Neural progenitor cell (in vitro differentiated cells): Measurements from ENCODE around the gene POU2AF2. TPM values are rescaled to one million over a fixed set of nuclear protein-coding genes. Genes with fewer than 3 reads are reported as not detected.

Experiments
- DNase-seq: peaks from one replicate; pipeline ENCODE4 v3.0.0-alpha.2; 2016; ENCODE audit warnings: low spot score
- H2AFZ ChIP-seq: fragments of 200-600 bp; sonication (generic); replicated peaks from 2 replicates; pipeline ENCODE4 v1.6.1; 2016; ENCODE audit warnings: antibody characterized with exemption
- H3F3A ChIP-seq: fragments of 200-600 bp; sonication (generic); 2 replicates; pipeline ENCODE4 v1.6.1; 2016; ENCODE audit warnings: antibody characterized with exemption, low read depth
- H3K27ac ChIP-seq: fragments of 200-600 bp; sonication (generic); 2 replicates; pipeline ENCODE4 v1.5.1; 2016; ENCODE audit warnings: mild to moderate bottlenecking
- H3K27me3 ChIP-seq: fragments of 200-600 bp; sonication (generic); 2 replicates; pipeline ENCODE4 v1.6.1; 2016; ENCODE audit warnings: mild to moderate bottlenecking, moderate library complexity
- H3K36me3 ChIP-seq: fragments of 200-600 bp; sonication (generic); 2 replicates; pipeline ENCODE4 v1.5.1; 2016
- H3K4me1 ChIP-seq: fragments of 200-600 bp; sonication (generic); 2 replicates; pipeline ENCODE4 v1.6.1; 2016; ENCODE audit warnings: mixed run types
- H3K4me2 ChIP-seq: fragments of 200-600 bp; sonication (generic); 2 replicates; pipeline ENCODE4 v1.6.1; 2016
- H3K4me3 ChIP-seq: fragments of 200-600 bp; sonication (generic); 2 replicates; pipeline ENCODE4 v1.5.1; 2016
- H3K79me2 ChIP-seq: fragments of 200-600 bp; sonication (generic); 2 replicates; pipeline ENCODE4 v1.6.1; 2016; ENCODE audit warnings: low read depth
- H3K9ac ChIP-seq: fragments of 200-600 bp; sonication (generic); 2 replicates; pipeline ENCODE4 v1.6.1; 2016
- H3K9me3 ChIP-seq: fragments of 200-600 bp; sonication (generic); 2 replicates; pipeline ENCODE4 v1.5.1; 2016; ENCODE audit warnings: low read depth
- H4K20me1 ChIP-seq: fragments of 200-600 bp; sonication (generic); 2 replicates; pipeline ENCODE4 v1.6.1; 2016; ENCODE audit warnings: low read depth
- H3K27ac Mint-ChIP-seq: 3 replicates; pipeline ENCODE4 v1.8.0; 2021; ENCODE audit warnings: mixed read lengths
- H3K27me3 Mint-ChIP-seq: 2 replicates; pipeline ENCODE4 v1.8.0; 2022; ENCODE audit warnings: low read depth, mild to moderate bottlenecking, inconsistent platforms, moderate library complexity, mixed read lengths; ENCODE audit not compliant: insufficient read depth
- H3K36me3 Mint-ChIP-seq: 3 replicates; pipeline ENCODE4 v1.8.0; 2021; ENCODE audit warnings: mixed read lengths
- H3K4me1 Mint-ChIP-seq: 3 replicates; pipeline ENCODE4 v1.8.0; 2021; ENCODE audit warnings: mixed read lengths
- H3K4me3 Mint-ChIP-seq: 3 replicates; pipeline ENCODE4 v1.8.0; 2021; ENCODE audit warnings: mild to moderate bottlenecking, moderate library complexity, mixed read lengths
- H3K9me3 Mint-ChIP-seq: 3 replicates; pipeline ENCODE4 v1.8.0; 2020; ENCODE audit warnings: mixed read lengths
- EZH2 ChIP-seq: fragments of 200-600 bp; sonication (generic); IDR thresholded peaks from 2 replicates; pipeline ENCODE4 v1.6.1; 2017; ENCODE audit warnings: antibody characterized with exemption, mild to moderate bottlenecking, moderate library complexity
- EZH2phosphoT487 ChIP-seq: fragments of 200-600 bp; sonication (generic); IDR thresholded peaks from 2 replicates; pipeline ENCODE4 v1.6.1; 2017; ENCODE audit warnings: antibody characterized with exemption
- total RNA-seq: library from RNA; depleted of rRNA; stranded (reverse); fragments of >200 nt; gene quantifications from 2 replicates; pipeline ENCODE4 v1.2.3, GENCODE V29; 2015; ENCODE audit warnings: low replicate concordance
- TF ChIP-seq, protein P1 (sequence below): fragments of 200-600 bp; sonication (generic); IDR thresholded peaks from 2 replicates; pipeline ENCODE4 v1.5.1; 2017; ENCODE audit warnings: antibody characterized with exemption, mild to moderate bottlenecking

POU2AF2 gene
- total RNA-seq, 1 donor from 2014 or later = not detected

DNA sequence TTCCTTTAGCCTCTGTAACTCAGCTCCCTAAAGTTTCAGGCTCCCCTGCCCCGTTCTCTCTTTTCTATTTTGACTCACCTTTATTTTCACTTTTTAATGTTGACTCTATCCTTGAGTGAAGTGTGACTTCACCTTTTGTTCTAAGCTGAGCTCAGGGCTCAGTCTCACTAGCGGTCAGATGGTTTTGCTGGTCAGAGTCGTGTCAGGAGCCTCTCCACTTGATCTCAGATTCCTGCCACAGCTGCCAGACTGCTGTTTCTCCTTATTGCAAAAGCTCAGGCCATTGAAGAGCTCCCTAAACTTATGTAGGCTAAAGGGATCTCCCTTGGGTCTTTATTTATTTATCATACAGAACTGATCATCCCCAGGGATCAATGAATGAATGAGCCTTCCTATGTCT, 13.7 kb upstream of the POU2AF2 start:
- Histone ChIP-seq H3K27me3 (peaks cover 7% of the 10 kb centered on the region), H3K27ac (no peak overlapping the region), H3K4me3 (no peak overlapping the region), H2AFZ (no peak overlapping the region), H4K20me1 (no peaks in the 10 kb centered on the region), H3K36me3 (no peaks in the 10 kb centered on the region), H3K4me1 (no peaks in the 10 kb centered on the region), H3K9me3 (no peaks in the 10 kb centered on the region), H3K4me2 (no peak overlapping the region), H3K79me2 (no peaks in the 10 kb centered on the region), H3F3A (no peaks in the 10 kb centered on the region), H3K9ac (no peak overlapping the region)
- H3K27me3 Mint-ChIP-seq = peaks cover 7% of the 10 kb centered on the region
- no peak overlapping the region for H3K4me3 Mint-ChIP-seq
- no peaks in the 10 kb centered on the region for H3K4me1 Mint-ChIP-seq
- peaks cover 3% of the 10 kb centered on the region for H3K9me3 Mint-ChIP-seq
- H3K36me3 Mint-ChIP-seq = no peaks in the 10 kb centered on the region
- no peak for DNase-seq
- TF ChIP-seq, protein P1, sequence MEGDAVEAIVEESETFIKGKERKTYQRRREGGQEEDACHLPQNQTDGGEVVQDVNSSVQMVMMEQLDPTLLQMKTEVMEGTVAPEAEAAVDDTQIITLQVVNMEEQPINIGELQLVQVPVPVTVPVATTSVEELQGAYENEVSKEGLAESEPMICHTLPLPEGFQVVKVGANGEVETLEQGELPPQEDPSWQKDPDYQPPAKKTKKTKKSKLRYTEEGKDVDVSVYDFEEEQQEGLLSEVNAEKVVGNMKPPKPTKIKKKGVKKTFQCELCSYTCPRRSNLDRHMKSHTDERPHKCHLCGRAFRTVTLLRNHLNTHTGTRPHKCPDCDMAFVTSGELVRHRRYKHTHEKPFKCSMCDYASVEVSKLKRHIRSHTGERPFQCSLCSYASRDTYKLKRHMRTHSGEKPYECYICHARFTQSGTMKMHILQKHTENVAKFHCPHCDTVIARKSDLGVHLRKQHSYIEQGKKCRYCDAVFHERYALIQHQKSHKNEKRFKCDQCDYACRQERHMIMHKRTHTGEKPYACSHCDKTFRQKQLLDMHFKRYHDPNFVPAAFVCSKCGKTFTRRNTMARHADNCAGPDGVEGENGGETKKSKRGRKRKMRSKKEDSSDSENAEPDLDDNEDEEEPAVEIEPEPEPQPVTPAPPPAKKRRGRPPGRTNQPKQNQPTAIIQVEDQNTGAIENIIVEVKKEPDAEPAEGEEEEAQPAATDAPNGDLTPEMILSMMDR = no peak
- TF ChIP-seq EZH2 = no peak
- no peak for TF ChIP-seq EZH2phosphoT487
- H3K27ac Mint-ChIP-seq = no peak overlapping the region

DNA sequence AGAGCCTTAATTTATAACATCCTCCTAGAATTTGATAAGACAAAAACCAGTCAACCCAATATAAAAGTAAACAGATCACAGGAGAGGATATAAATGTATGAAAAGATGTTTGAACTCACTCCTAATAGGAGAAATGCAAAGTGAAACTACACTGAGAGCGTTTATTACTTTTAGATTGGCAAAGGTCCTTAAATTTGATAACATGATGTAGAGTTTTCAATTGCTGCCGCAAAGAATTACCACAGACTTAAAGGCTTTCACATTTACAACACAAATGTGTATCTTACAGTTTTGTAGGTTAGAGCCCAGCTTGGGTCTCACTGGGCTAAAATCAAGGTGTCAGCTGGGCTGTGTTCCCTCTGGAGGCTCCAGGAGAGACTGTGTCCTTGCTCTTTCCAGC, 9.1 kb upstream of the POU2AF2 start:
- Histone ChIP-seq H3K36me3 (no peaks in the 10 kb centered on the region), H3K27ac (no peak overlapping the region), H3K4me2 (no peak overlapping the region), H3F3A (no peaks in the 10 kb centered on the region), H3K79me2 (no peaks in the 10 kb centered on the region), H3K9me3 (no peaks in the 10 kb centered on the region), H3K4me1 (no peaks in the 10 kb centered on the region), H3K4me3 (no peak overlapping the region), H2AFZ (no peak overlapping the region), H3K27me3 (peaks cover 7% of the 10 kb centered on the region), H3K9ac (no peak overlapping the region), H4K20me1 (no peaks in the 10 kb centered on the region)
- no peak for TF ChIP-seq EZH2phosphoT487
- TF ChIP-seq, protein P1 = no peak
- no peak for TF ChIP-seq EZH2
- Mint-ChIP-seq H3K27ac (no peak overlapping the region), H3K9me3 (no peaks in the 10 kb centered on the region), H3K4me3 (no peak overlapping the region), H3K27me3 (peaks cover 3% of the 10 kb centered on the region), H3K36me3 (no peaks in the 10 kb centered on the region), H3K4me1 (no peaks in the 10 kb centered on the region)
- no peak for DNase-seq

DNA sequence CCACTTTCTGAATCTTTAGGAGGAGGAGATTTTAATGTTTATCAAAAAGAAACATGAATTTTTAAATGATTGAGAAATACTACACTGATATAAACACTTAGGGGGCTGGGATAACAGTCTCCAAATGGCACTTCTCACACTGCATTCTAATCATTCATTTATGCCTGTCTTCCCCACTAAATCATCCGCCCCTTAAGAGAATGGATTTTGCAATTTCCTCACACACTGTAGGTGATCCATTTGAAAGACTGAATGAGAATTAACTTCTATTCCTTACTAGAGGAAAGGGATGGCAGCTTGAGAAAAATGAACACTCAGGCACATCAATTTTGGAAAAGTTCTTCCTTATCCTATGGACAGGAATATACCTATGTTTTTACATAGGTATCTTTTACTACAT, 7.6 kb upstream of the POU2AF2 start:
- Histone ChIP-seq H3K36me3 (no peaks in the 10 kb centered on the region), H3K4me3 (no peak overlapping the region), H2AFZ (no peak overlapping the region), H3K4me2 (no peak overlapping the region), H3K9me3 (no peaks in the 10 kb centered on the region), H3F3A (no peaks in the 10 kb centered on the region), H3K79me2 (no peaks in the 10 kb centered on the region), H4K20me1 (no peaks in the 10 kb centered on the region), H3K9ac (no peak overlapping the region), H3K4me1 (no peaks in the 10 kb centered on the region), H3K27ac (no peak overlapping the region), H3K27me3 (peaks cover 7% of the 10 kb centered on the region)
- TF ChIP-seq, protein P1 = no peak
- no peak for TF ChIP-seq EZH2phosphoT487
- no peak for TF ChIP-seq EZH2
- Mint-ChIP-seq H3K4me3 (no peak overlapping the region), H3K36me3 (no peaks in the 10 kb centered on the region), H3K9me3 (no peaks in the 10 kb centered on the region), H3K27ac (no peak overlapping the region), H3K27me3 (peaks cover 3% of the 10 kb centered on the region), H3K4me1 (no peaks in the 10 kb centered on the region)
- no peak for DNase-seq

DNA sequence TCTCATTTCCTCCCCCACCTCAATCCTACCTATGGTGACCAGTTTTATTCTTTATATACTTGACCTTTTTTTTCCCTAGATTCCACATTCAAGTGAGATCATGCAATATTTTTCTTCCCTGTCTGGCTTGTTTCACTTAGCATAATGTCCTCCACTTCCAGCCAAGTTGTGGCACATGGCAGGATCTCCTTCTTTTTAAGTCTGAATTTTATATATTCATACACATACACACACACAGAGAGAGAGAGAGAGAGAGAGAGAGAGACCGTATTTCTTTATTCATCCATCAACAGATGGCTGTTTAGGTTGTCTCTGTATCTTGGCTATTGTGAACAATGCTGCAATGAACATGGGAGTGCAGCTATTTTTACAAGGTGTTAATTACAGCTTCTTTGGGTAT, 1.4 kb downstream of the POU2AF2 start:
- H3K79me2 ChIP-seq = no peaks in the 10 kb centered on the region
- no peaks in the 10 kb centered on the region for H3K27me3 ChIP-seq
- no peak overlapping the region for H3K4me2 ChIP-seq
- Mint-ChIP-seq H3K36me3 (no peaks in the 10 kb centered on the region), H3K4me3 (no peak overlapping the region), H3K9me3 (no peaks in the 10 kb centered on the region), H3K4me1 (no peaks in the 10 kb centered on the region), H3K27ac (no peak overlapping the region), H3K27me3 (no peaks in the 10 kb centered on the region)
- TF ChIP-seq EZH2phosphoT487 (no peak), EZH2 (no peak)
- TF ChIP-seq, protein P1 = no peak
- H3K9me3 ChIP-seq = no peaks in the 10 kb centered on the region
- H4K20me1 ChIP-seq = no peaks in the 10 kb centered on the region
- no peak overlapping the region for H2AFZ ChIP-seq
- no peak overlapping the region for H3K9ac ChIP-seq
- H3K4me1 ChIP-seq = no peaks in the 10 kb centered on the region
- H3K27ac ChIP-seq = no peak overlapping the region
- no peaks in the 10 kb centered on the region for H3K36me3 ChIP-seq
- H3F3A ChIP-seq = no peaks in the 10 kb centered on the region
- no peak for DNase-seq
- H3K4me3 ChIP-seq = no peak overlapping the region
